ENCODE results near the gene ELN.

Gene ELN

DNA sequence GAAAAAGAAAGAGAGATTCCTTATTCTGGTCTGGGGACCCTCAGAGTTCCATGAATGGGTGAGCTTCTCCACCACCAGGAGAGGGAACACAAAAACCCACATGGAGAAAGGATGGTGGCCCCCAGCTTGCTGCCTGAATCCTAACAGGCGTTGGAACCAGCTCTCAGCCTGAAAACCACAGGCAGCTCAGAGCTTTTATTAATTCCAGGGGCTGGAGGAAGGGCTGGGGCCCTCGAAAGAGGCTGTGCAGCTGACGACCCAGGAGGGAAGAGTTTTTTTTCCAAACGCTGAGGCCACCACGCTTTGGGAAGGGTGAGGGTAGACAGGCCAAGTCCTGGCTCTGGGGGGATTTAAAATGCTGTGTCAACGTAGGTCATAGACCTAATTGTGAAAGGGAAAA, 10.8 kb upstream of the ELN start:
- H3K4me3 ChIP-seq (ENCODE audit: low read depth, low read length) = no peak overlapping the region
- no peak for TF ChIP-seq CTCF (IDR thresholded peaks at IDR 0.05; ENCODE audit: borderline replicate concordance, insufficient read depth, low read depth, low read length)

DNA sequence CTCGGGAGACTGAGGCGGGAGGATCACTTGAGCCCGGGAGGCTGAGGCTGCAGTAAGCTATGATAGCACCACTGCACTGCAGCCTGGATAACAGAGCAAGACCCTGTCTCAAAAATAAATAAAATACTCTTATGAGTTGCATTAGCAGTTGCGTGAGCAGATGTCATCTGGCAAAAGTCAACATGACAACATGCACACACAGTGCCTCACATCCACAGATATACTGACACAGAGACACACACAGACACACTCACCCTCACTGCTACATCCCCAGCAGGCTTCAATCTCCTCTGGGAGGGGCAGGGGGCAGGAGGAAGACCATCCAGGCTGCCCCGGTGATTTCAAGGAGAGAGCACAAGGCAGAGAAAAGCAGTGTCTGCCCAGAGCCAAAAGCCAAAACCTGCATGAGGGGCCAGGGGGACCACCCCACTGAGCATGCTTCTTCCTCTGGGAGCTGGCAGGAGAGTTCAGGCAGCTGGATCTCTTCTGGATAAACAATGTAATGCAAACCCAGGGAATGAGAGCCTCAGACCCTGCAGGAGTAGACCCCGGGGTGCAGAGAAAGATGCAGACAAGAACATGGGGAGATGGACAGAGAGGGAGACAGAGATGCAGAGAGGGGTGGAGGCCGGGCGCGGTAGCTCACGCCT, 9.6 kb upstream of the ELN start:
- no peak for TF ChIP-seq CTCF (IDR thresholded peaks at IDR 0.05; ENCODE audit: borderline replicate concordance, insufficient read depth, low read depth, low read length)
- no peak overlapping the region for H3K4me3 ChIP-seq (ENCODE audit: low read depth, low read length)

GRCh38 chr7:74019149-74019548, 8.8 kb upstream of the ELN start:
- no peak overlapping the region for H3K4me3 ChIP-seq (ENCODE audit: low read depth, low read length)
- no peak for TF ChIP-seq CTCF (IDR thresholded peaks at IDR 0.05; ENCODE audit: borderline replicate concordance, insufficient read depth, low read depth, low read length)

DNA sequence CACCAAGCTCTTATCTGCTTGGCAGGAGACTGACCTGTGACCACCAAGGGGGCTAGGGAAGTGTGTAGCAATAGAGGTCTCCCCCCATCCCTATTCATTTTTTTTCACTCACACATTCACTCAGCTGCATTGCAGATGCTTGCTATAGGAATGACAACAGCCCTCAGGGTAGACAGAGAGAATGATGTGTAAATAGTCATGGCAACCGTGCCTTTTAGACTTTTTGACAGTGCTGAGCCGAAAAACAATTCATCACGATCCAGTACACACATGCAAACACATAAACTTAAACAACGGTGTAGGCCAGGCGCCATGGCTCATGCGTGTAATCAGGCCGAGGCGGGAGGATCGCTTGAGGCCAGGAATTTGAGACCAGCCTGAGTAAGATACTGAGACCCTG, 7.6 kb upstream of the ELN start:
- no peak overlapping the region for H3K4me3 ChIP-seq (ENCODE audit: low read depth, low read length)

GRCh38 chr7:74021546-74022320, 6.2 kb upstream of the ELN start:
- H3K4me3 ChIP-seq (ENCODE audit: low read depth, low read length) = no peak overlapping the region
- no peak for TF ChIP-seq CTCF (IDR thresholded peaks at IDR 0.05; ENCODE audit: borderline replicate concordance, insufficient read depth, low read depth, low read length)

More for the DNA sequence above, 7.6 kb upstream of the ELN start:
- no peak for TF ChIP-seq CTCF (IDR thresholded peaks at IDR 0.05; ENCODE audit: borderline replicate concordance, insufficient read depth, low read depth, low read length)

DNA sequence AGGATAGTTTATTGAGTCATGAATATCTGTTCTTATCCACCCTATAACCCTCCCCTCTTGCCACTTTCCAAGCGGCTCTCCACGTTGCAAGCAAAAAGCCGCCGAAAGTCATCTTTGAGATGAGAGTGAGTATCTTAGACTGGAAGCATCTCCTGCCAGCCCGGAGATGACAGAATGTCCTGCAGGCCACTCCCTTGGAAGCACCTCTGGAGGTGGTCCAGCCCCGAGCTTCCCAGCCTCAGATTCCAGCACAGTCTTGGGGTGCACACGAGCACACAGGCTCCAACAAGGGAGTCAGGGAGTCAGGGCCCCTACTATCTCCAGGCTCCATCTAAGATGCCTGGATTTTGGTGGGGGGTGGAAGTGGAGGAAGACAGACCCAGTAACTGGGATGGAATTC, 5.5 kb upstream of the ELN start:
- no peak for TF ChIP-seq CTCF (IDR thresholded peaks at IDR 0.05; ENCODE audit: borderline replicate concordance, insufficient read depth, low read depth, low read length)
- no peak overlapping the region for H3K4me3 ChIP-seq (ENCODE audit: low read depth, low read length)

DNA sequence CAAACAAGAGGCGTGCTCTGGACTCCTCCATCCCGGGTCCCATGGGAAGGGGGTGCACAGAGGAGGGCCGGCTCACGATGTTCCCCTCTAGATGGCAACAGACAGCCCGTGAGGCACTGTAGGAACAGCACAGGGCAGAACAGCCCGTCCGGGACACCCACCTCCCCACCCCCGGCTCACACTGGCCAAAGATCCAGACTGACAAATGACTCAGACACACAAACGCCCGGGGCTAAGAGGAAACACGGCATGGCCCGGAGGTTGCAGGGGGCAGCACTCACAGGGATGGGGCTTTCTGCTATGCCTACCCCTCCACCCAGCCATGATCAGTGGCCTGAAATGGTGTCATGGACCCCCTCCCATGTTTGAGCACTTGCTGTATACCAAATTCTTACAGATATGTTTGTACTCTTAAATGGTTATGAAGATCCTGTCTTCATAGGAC, 4.9 kb upstream of the ELN start:
- TF ChIP-seq CTCF (IDR thresholded peaks at IDR 0.05; ENCODE audit: borderline replicate concordance, insufficient read depth, low read depth, low read length) = no peak
- no peak overlapping the region for H3K4me3 ChIP-seq (ENCODE audit: low read depth, low read length)
